GM12801 (cell line): ENCODE measurements around the gene AKTIP.

ENCODE experiments used
- CTCF ChIP-seq: IDR thresholded peaks from one replicate; pipeline ENCODE4 v1.5.1; 2011; ENCODE audit warnings: control low read depth; ENCODE audit not compliant: insufficient read length; ENCODE audit errors: extremely low read depth

AKTIP gene

DNA sequence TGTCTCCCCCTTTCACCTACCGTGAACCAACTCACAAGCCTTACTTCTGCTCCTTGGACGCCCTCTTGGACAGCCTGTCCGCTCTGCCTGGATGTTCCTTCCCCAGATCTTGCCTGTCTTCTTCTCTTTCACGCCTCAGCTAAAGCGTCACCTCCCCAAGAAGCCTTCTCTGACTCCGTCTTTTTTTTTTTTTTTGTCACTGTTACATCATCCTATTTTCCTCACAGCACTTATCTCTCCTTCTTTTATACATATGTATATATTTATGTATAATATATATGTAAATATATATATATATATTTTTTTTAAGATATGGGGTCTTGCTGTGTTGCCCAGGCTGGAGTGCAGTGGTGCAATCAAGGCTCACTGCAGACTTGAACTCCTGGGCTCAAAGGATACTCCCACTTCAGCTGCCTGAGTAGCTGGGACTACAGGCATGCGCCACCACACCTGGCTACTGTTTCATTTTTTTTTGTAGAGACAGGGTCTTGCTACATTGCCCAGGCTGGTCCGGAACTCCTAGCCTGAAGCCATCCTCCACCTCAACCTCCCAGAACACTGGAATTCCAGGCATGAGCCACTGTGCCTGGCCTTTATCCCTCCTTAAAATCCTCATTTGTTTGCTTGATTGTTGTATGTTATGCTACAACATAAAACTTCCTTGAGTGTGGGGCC is 16.5 kb upstream of the AKTIP start:
- no peak for TF ChIP-seq CTCF

GRCh38 chr16:53518550-53519416 is 15.8 kb upstream of the AKTIP start:
- no peak for TF ChIP-seq CTCF

- no peak for TF ChIP-seq CTCF
Observed at GRCh38 chr16:53517851-53518250, 14.8 kb upstream of the AKTIP start.

GRCh38 chr16:53515811-53516210 is 12.8 kb upstream of the AKTIP start:
- TF ChIP-seq CTCF = no peak

DNA sequence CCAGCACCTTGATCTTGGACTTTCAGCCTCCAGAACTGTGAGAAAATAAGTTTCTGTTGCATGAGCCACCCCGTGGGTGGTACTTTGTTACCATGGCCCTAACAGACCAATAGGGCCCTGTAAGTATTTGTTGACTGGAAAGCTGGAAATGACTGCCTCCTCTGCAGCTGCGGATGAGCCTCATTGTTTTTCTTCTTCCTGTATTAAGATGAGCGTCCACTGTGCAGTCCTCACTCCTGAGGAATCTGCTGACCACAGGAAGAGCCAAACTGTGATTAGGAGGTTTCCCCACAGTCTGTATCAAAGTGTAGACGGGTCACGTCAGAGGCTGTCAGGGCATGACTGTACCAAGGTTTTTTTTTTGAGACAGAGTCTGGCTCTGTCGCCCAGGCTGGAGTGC is 12.2 kb upstream of the AKTIP start:
- TF ChIP-seq CTCF = no peak

DNA sequence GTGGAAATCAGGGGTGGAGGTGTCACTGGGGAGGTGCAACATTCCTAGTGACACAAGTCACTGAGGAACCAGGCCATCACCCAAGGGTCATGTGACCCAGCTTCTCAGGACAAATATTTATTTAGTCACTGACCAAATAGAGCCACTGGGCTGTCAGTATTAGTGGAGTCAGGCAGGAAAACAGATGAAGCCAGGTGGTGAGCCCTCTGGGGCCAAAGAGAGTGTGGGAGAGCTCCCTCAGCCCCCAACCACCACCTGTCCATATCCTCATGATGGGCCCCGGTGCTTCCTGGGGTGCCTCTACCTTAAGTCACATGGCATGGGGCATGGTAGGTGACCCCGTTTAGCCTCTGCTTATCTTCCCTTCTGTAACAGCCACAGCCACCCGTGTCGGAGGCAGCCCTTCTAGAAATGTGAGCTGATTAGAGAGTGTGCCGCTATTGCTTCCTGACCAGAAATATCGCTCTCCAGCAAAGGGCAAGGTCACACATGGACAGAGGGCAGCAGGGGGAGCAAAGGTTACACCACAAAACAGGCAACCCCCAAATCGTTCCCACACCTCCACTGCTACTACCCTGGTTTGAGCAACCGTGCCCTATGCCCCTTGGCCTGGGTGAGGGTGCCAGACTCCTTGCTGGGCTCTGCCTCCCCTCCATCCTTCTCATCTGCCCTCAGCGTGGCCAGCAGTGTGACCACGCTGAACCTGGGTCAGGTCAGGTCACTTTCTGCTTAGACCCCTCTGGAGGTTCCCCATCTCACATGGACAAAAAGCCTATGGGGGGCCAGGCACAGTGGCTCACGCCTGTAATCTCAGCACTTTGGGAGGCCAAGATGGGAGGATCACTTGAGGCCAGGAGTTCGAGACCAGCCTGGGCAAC is 8.6 kb upstream of the AKTIP start:
- no peak for TF ChIP-seq CTCF

GRCh38 chr16:53511084-53511402 is 8.0 kb upstream of the AKTIP start:
- no peak for TF ChIP-seq CTCF
